ENCODE data around the gene PDZD8. TPM values are rescaled to one million over a fixed set of nuclear protein-coding genes. Genes with fewer than 3 reads are reported as not detected.
"Not testable (repeated sequence)": the region's sequence is repeated elsewhere in the genome, so short reads cannot be mapped to it uniquely, and the experiment has no call there.

The PDZD8 gene
- total and polyA plus RNA-seq, 3 experiments from 2014 or later = 15.8 to 31.1 (median 29.8) TPM

DNA sequence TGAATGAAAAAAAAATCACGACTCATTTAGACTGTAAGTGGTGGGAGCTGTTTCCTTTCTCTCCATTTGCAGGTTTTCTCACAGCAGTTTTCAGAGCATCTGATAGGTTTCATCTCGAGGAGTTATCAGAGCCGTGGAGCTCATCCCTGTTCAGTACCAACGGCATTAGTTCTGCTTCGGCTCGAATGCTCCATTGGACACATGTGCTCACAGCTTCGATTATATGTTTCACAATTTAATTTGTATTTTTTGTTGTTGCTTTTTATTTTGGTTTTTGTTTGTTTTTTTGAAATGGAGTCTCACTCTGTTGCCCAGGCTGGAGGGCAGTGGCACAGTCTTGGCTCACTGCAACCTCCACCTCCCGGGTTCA, 132.8 kb downstream of the PDZD8 start:
- H3K27me3 Mint-ChIP-seq = peaks cover 18 to 61% of the 10 kb centered on the region in 2 donors
- no peaks in the 10 kb centered on the region for H3K4me1 ChIP-seq (ENCODE audit: insufficient read depth, low read length)
- POLR2A ChIA-PET = no interaction called here
- DNase-seq = no peak
- H3K4me3 Mint-ChIP-seq = no peak overlapping the region
- CTCF ChIA-PET = no interaction called here
- H3K27ac ChIP-seq (ENCODE audit: low read depth, low read length) = no peak overlapping the region
- no peaks in the 10 kb centered on the region for H3K9me3 Mint-ChIP-seq
- H3K9me3 ChIP-seq (ENCODE audit: low read length) = no peaks in the 10 kb centered on the region
- H3K4me1 Mint-ChIP-seq = peaks cover 3 to 16% (median 6%) of the 10 kb centered on the region in 3 donors
- H3K4me3 ChIP-seq (ENCODE audit: low read length) = no peak overlapping the region
- peaks cover 3% of the 10 kb centered on the region for H3K27me3 ChIP-seq (ENCODE audit: insufficient read depth, low read length, poor library complexity, severe bottlenecking)
- H3K36me3 Mint-ChIP-seq = no peaks in the 10 kb centered on the region
- no peak overlapping the region for H3K27ac Mint-ChIP-seq
- H3K36me3 ChIP-seq (ENCODE audit: insufficient read depth, low read length) = no peaks in the 10 kb centered on the region

- Mint-ChIP-seq H3K4me1 (peaks cover 3 to 14% (median 6%) of the 10 kb centered on the region in 3 donors), H3K27ac (peak overlapping the region in 1 of 8 donors; percentile 57), H3K4me3 (peak overlapping the region in 5 of 7 donors; percentile 33 to 84 (median 54)), H3K9me3 (no peaks in the 10 kb centered on the region), H3K36me3 (no peaks in the 10 kb centered on the region), H3K27me3 (peaks cover 15 to 55% of the 10 kb centered on the region in 2 donors)
- Histone ChIP-seq H3K27me3 (ENCODE audit: insufficient read depth, low read length, poor library complexity, severe bottlenecking) (peaks cover 3% of the 10 kb centered on the region), H3K9me3 (ENCODE audit: low read length) (no peaks in the 10 kb centered on the region), H3K4me1 (ENCODE audit: insufficient read depth, low read length) (no peaks in the 10 kb centered on the region), H3K27ac (ENCODE audit: low read depth, low read length) (no peak overlapping the region), H3K36me3 (ENCODE audit: insufficient read depth, low read length) (no peaks in the 10 kb centered on the region), H3K4me3 (ENCODE audit: low read length) (no peak overlapping the region)
- ChIA-PET POLR2A (no interaction called here), CTCF (no interaction called here)
- no peak for DNase-seq
Observed at GRCh38 chr10:117241541-117242462, 133.4 kb downstream of the PDZD8 start.

DNA sequence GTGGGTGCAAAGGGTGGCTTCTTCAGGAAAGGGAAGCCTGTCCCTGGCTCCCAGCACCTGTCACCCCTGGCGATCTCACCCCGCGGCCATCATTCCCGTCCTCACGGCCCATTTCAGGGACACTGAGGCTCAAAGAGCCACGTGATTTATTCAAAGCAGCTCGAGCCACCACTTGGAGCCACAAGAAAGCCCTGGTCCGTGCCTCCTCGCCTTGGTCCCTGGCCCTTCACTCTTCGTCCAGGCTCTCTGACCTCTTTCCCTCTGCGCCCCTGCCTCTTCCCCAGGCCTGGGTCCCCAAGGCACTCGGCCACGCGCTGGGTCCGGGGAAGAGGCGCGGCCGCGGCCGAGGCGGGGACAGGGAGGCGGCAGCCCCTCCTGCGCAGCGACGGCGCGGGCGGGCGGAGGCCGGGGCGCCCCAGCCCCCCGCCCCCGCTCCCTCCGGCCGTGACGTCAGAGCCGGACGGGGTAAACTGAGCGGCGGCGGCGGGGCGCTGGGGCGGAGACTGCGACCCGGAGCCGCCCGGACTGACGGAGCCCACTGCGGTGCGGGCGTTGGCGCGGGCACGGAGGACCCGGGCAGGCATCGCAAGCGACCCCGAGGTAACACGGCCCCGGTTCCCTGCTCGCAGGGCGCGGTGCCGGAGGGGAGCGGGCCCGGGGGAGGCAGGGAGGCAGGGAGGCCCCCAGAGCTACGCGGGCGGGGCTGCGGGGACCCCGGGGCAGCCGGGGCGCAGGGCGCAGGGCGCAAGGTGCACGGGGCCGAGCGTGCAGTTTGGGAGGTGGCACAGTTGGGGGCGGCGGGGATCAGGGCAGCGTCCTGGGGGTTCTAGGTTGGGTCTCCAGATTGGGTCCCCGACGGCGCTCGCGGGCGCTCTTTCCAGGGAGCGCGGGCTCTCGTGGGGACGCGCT, 134.4 kb downstream of the PDZD8 start, which contains the start of gene SLC18A2:
SLC18A2 (plus strand) TSS at position 494 of the 909 bp plus-strand sequence. CDS start 580 bp downstream, outside the sequence.
- Mint-ChIP-seq H3K27me3 (peaks cover 17 to 58% of the 10 kb centered on the region in 2 donors), H3K36me3 (no peaks in the 10 kb centered on the region), H3K4me1 (peaks cover 3 to 14% (median 6%) of the 10 kb centered on the region in 3 donors), H3K27ac (peak within 1 kb of the TSS in 1 of 8 donors; percentile 57), H3K9me3 (no peaks in the 10 kb centered on the region), H3K4me3 (peak within 1 kb of the TSS in 5 of 7 donors; percentile 33 to 84 (median 54))
- no peak within 1 kb of the TSS for H3K4me3 ChIP-seq (ENCODE audit: low read length)
- no peaks in the 10 kb centered on the region for H3K4me1 ChIP-seq (ENCODE audit: insufficient read depth, low read length)
- H3K9me3 ChIP-seq (ENCODE audit: low read length) = no peaks in the 10 kb centered on the region
- H3K27me3 ChIP-seq (ENCODE audit: insufficient read depth, low read length, poor library complexity, severe bottlenecking) = peaks cover 3% of the 10 kb centered on the region
- no peak within 1 kb of the TSS for H3K27ac ChIP-seq (ENCODE audit: low read depth, low read length)
- ChIA-PET CTCF (no interaction called here), POLR2A (no interaction called here)
- no peaks in the 10 kb centered on the region for H3K36me3 ChIP-seq (ENCODE audit: insufficient read depth, low read length)
- no peak for DNase-seq

DNA sequence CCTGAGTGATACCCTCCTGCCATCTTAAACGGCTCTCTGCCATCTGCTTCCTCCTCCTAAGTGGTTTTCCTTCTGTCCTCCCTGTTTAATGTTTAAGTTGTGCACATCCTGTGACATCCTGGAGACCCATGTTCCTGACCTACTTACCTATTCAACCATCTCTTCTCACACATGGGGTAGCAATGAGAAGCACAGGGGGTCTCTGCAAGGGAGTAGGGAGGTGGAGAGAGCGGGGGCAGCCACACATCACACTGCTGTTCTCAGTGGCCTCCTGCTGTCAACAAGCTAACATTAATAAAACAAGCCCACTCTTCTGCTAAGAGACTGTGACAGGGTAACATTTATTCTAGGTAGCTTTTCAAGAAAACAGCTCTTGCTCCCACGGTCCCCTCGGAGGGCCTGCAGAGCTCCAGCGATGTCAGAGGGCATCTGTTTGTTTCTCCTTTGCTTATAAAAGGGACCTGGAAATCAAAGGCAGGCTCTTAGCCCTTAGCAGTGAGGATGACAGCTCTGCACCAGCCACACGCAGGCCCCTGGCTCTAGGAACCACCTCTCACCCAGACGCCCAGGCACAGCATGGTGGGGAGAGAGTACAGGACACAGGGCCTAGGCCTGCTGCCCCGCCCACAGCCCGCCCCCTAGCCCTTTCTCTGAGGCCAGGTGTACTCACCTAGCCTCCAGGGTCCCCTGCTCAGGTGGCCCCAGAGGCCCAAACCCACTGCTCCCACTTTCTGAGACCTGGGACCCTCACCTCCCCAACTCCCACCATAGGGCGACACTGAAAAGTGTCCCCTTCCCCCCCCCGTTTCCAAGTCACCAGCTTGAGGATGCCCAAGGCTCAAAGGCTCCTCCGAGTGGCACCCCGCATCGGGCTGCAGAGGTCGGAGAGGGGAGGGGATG, 135.3 kb downstream of the PDZD8 start:
- no peak for DNase-seq
- Histone ChIP-seq H3K4me3 (ENCODE audit: low read length) (no peak overlapping the region), H3K36me3 (ENCODE audit: insufficient read depth, low read length) (no peaks in the 10 kb centered on the region), H3K27me3 (ENCODE audit: insufficient read depth, low read length, poor library complexity, severe bottlenecking) (peaks cover 3% of the 10 kb centered on the region), H3K4me1 (ENCODE audit: insufficient read depth, low read length) (no peaks in the 10 kb centered on the region), H3K27ac (ENCODE audit: low read depth, low read length) (no peak overlapping the region), H3K9me3 (ENCODE audit: low read length) (no peaks in the 10 kb centered on the region)
- Mint-ChIP-seq H3K4me1 (peaks cover 3 to 14% (median 6%) of the 10 kb centered on the region in 3 donors), H3K36me3 (no peaks in the 10 kb centered on the region), H3K9me3 (no peaks in the 10 kb centered on the region), H3K4me3 (no peak overlapping the region), H3K27ac (no peak overlapping the region), H3K27me3 (peaks cover 20 to 49% of the 10 kb centered on the region in 2 donors)
- ChIA-PET POLR2A (no interaction called here), CTCF (no interaction called here)

- Mint-ChIP-seq H3K27ac (no peak overlapping the region), H3K27me3 (peaks cover 20 to 43% of the 10 kb centered on the region in 2 donors), H3K36me3 (no peaks in the 10 kb centered on the region), H3K9me3 (no peaks in the 10 kb centered on the region), H3K4me3 (no peak overlapping the region), H3K4me1 (peaks cover 3 to 14% (median 6%) of the 10 kb centered on the region in 3 donors)
- Histone ChIP-seq H3K27ac (ENCODE audit: low read depth, low read length) (no peak overlapping the region), H3K4me3 (ENCODE audit: low read length) (no peak overlapping the region), H3K4me1 (ENCODE audit: insufficient read depth, low read length) (no peaks in the 10 kb centered on the region), H3K36me3 (ENCODE audit: insufficient read depth, low read length) (no peaks in the 10 kb centered on the region), H3K9me3 (ENCODE audit: low read length) (no peaks in the 10 kb centered on the region), H3K27me3 (ENCODE audit: insufficient read depth, low read length, poor library complexity, severe bottlenecking) (no peaks in the 10 kb centered on the region)
- no peak for DNase-seq
- ChIA-PET POLR2A (no interaction called here), CTCF (no interaction called here)
Observed at GRCh38 chr10:117239051-117239450, 136.2 kb downstream of the PDZD8 start.

- ChIA-PET POLR2A (interaction anchor here (0.5 kb wide), 1 partner anchor 81 kb away, joined by 4 read pairs; no protein-coding TSS in a partner anchor), CTCF (no interaction called here)
- Histone ChIP-seq H3K36me3 (ENCODE audit: insufficient read depth, low read length) (no peaks in the 10 kb centered on the region), H3K27me3 (ENCODE audit: insufficient read depth, low read length, poor library complexity, severe bottlenecking) (no peaks in the 10 kb centered on the region), H3K4me3 (ENCODE audit: low read length) (no peak overlapping the region), H3K4me1 (ENCODE audit: insufficient read depth, low read length) (no peaks in the 10 kb centered on the region), H3K9me3 (ENCODE audit: low read length) (no peaks in the 10 kb centered on the region), H3K27ac (ENCODE audit: low read depth, low read length) (no peak overlapping the region)
- Mint-ChIP-seq H3K27ac (no peak overlapping the region), H3K9me3 (no peaks in the 10 kb centered on the region), H3K4me3 (no peak overlapping the region), H3K4me1 (peaks cover 3 to 13% (median 4%) of the 10 kb centered on the region in 3 donors), H3K36me3 (no peaks in the 10 kb centered on the region), H3K27me3 (peaks cover 23 to 34% of the 10 kb centered on the region in 2 donors)
- no peak for DNase-seq
Observed at GRCh38 chr10:117237401-117237991, 137.7 kb downstream of the PDZD8 start.

DNA sequence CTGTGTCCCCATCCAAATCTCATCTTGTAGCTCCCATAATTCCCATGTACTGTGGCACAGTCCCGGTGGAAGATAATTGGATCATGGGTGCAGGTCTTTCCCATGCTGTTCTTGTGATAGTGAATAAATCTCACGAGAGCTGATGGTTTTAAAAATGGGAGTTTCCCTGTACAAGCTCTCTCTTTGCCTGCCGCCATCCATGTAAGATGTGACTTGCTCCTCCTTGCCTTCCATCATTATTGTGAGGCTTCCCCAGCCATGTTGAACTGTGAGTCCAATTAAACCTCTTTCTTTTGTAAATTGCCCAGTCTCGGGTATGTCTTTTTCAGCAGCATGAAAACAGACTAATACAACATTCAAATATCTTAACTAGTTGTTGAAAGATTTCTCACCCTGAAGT, 145.1 kb downstream of the PDZD8 start:
- H3K36me3 ChIP-seq (ENCODE audit: insufficient read depth, low read length); H3K4me1 Mint-ChIP-seq; DNase-seq; H3K9me3 ChIP-seq (ENCODE audit: low read length); H3K27ac ChIP-seq (ENCODE audit: low read depth, low read length); H3K9me3 Mint-ChIP-seq; H3K4me3 ChIP-seq (ENCODE audit: low read length); H3K4me3 Mint-ChIP-seq; H3K36me3 Mint-ChIP-seq; H3K4me1 ChIP-seq (ENCODE audit: insufficient read depth, low read length); H3K27me3 ChIP-seq (ENCODE audit: insufficient read depth, low read length, poor library complexity, severe bottlenecking); POLR2A ChIA-PET: not testable (repeated sequence)
- Mint-ChIP-seq H3K27ac (peak overlapping the region in 1 of 8 donors; percentile 1), H3K27me3 (peaks cover 42 to 47% of the 10 kb centered on the region in 2 donors)
- CTCF ChIA-PET = interaction anchor here (1.9 kb wide), 1 partner anchor 13 kb away, joined by 6 read pairs; no protein-coding TSS in a partner anchor
